Activated B cell treated with CpG ODN at 0.5 μM for 24 hours (primary cell): Measurements from ENCODE around the gene WNT2. TPM values are rescaled to one million over a fixed set of nuclear protein-coding genes. Genes with fewer than 3 reads are reported as not detected.

Source experiments
- ATAC-seq: fragments of 200-7000 bp; cut with Tn5 transposase; one replicate; pipeline ENCODE4 v1.10.0; 2021; ENCODE audit warnings: low read depth, mild to moderate bottlenecking, moderate library complexity
- CTCF ChIA-PET: fragments of 350-600 bp; sonication (Branson Sonifier 250); formaldehyde crosslinking; loops from one replicate; lab custom pipeline; 2021; ENCODE audit warnings: antibody characterized with exemption; lab: Charles Lee
- POLR2A ChIA-PET: fragments of 350-600 bp; sonication (Branson Sonifier 250); formaldehyde crosslinking; loops from one replicate; lab custom pipeline; 2021; ENCODE audit warnings: antibody characterized with exemption; lab: Charles Lee
- DNase-seq: peaks from one replicate; pipeline ENCODE4 v3.0.0; 2022
- H3K27ac Mint-ChIP-seq: one replicate; pipeline ENCODE4 v1.8.0; 2020; ENCODE audit warnings: mixed read lengths
- H3K27me3 Mint-ChIP-seq: one replicate; pipeline ENCODE4 v1.8.0; 2021; ENCODE audit warnings: mixed read lengths
- H3K36me3 Mint-ChIP-seq: one replicate; pipeline ENCODE4 v1.8.0; 2021; ENCODE audit warnings: low read depth, mixed read lengths
- H3K4me1 Mint-ChIP-seq: one replicate; pipeline ENCODE4 v1.8.0; 2021; ENCODE audit warnings: mixed read lengths
- H3K4me3 Mint-ChIP-seq: one replicate; pipeline ENCODE4 v1.8.0; 2020; ENCODE audit warnings: mild to moderate bottlenecking, mixed read lengths
- H3K9me3 Mint-ChIP-seq: one replicate; pipeline ENCODE4 v1.8.0; 2020; ENCODE audit warnings: mixed read lengths
- CTCF ChIP-seq: fragments of 200-600 bp; IDR thresholded peaks from one replicate; pipeline ENCODE4 v1.8.0; 2022; ENCODE audit warnings: antibody characterized with exemption, mild to moderate bottlenecking
- intact Hi-C: fragments of 100-400 bp; cut with micrococcal nuclease; formaldehyde crosslinking; loops from one replicate; pipeline ENCODE4 v1.15.1; 2024
- total RNA-seq: library from RNA; stranded (reverse); gene quantifications from 2 replicates; pipeline ENCODE4 v1.2.3, GENCODE V29; 2022

The WNT2 gene
- total RNA-seq, 1 donor from 2014 or later: not detected

GRCh38 chr7:117323851-117324711 lies 1.2 kb upstream of the WNT2 start:
- Mint-ChIP-seq H3K27me3 (peaks cover 47% of the 10 kb centered on the region), H3K27ac (no peak overlapping the region), H3K9me3 (peaks cover 5% of the 10 kb centered on the region), H3K4me1 (no peaks in the 10 kb centered on the region), H3K36me3 (no peaks in the 10 kb centered on the region), H3K4me3 (no peak overlapping the region)
- no peak for ATAC-seq
- no peak for TF ChIP-seq CTCF
- intact Hi-C loops: no loop called here
- ChIA-PET POLR2A (no interaction called here), CTCF (no interaction called here)
- no peak for DNase-seq

- H3K4me1 Mint-ChIP-seq: no peaks in the 10 kb centered on the region
- DNase-seq (no peak), ATAC-seq (no peak)
- no peak for TF ChIP-seq CTCF
- ChIA-PET POLR2A (no interaction called here), CTCF (no interaction called here)
- intact Hi-C loops: no loop called here
- H3K27me3 Mint-ChIP-seq: peaks cover 47% of the 10 kb centered on the region
- no peak overlapping the region for H3K4me3 Mint-ChIP-seq
- H3K27ac Mint-ChIP-seq: no peak overlapping the region
- H3K36me3 Mint-ChIP-seq: no peaks in the 10 kb centered on the region
- no peaks in the 10 kb centered on the region for H3K9me3 Mint-ChIP-seq
These were observed 520 bp upstream of the WNT2 start for GRCh38 chr7:117323305-117323850.

DNA sequence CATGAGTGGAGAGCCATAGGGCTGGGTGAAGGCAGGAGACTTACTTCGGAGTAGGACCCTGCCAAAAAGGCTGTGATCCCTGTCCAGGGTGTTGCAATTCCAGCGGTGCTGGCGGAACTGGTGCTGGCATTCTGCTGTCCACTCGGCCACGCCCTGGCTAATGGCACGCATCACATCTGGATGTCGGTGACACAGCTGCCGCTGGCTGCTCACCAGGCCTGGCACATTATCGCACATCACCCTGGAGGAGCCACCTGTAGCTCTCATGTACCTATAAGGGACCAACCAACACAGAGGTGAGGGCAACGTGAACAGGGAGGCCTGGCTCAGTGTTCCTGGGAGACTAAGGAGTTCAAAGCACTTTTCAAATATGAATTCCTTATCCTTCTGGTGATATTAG lies 2.3 kb downstream of the WNT2 start:
- no peaks in the 10 kb centered on the region for H3K36me3 Mint-ChIP-seq
- no peak for TF ChIP-seq CTCF
- H3K27ac Mint-ChIP-seq: no peak overlapping the region
- no peak overlapping the region for H3K4me3 Mint-ChIP-seq
- H3K4me1 Mint-ChIP-seq: no peaks in the 10 kb centered on the region
- H3K9me3 Mint-ChIP-seq: no peaks in the 10 kb centered on the region
- H3K27me3 Mint-ChIP-seq: peaks cover 34% of the 10 kb centered on the region
- ChIA-PET CTCF (no interaction called here), POLR2A (no interaction called here)
- DNase-seq: no peak
- intact Hi-C loops: no loop called here
- no peak for ATAC-seq

DNA sequence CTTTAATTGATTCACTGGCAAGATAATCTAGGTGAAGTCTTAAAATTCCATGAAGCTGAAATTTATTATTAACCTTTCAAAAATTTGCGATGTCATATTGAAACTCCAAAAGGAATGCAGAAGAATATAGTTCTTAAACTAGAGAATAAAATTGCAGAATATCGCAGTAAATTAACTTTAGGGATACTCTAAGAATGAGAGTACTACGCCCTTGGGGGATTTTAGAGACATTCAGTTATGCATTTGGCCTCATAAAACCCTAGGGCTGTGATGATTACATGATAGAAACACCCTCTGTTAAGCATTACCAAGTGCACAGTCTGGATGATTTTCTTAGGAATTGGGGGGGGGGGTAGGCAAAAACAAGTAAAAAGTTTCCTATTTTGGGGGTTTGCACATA lies 3.7 kb downstream of the WNT2 start:
- ATAC-seq: no peak
- Mint-ChIP-seq H3K27me3 (peaks cover 26% of the 10 kb centered on the region), H3K4me3 (no peak overlapping the region), H3K27ac (no peak overlapping the region), H3K36me3 (no peaks in the 10 kb centered on the region), H3K9me3 (no peaks in the 10 kb centered on the region), H3K4me1 (no peaks in the 10 kb centered on the region)
- ChIA-PET POLR2A (no interaction called here), CTCF (interaction anchor here (0.7 kb wide), 2 partner anchors 781 to 982 kb away, joined by 3 to 4 read pairs; no protein-coding TSS in a partner anchor)
- intact Hi-C loops: no loop called here
- TF ChIP-seq CTCF: no peak
- DNase-seq: no peak

GRCh38 chr7:117313582-117313981 lies 9.3 kb downstream of the WNT2 start:
- H3K27me3 Mint-ChIP-seq: peaks cover 7% of the 10 kb centered on the region
- ChIA-PET POLR2A (no interaction called here), CTCF (no interaction called here)
- ATAC-seq (no peak), DNase-seq (no peak)
- H3K9me3 Mint-ChIP-seq: no peaks in the 10 kb centered on the region
- no peaks in the 10 kb centered on the region for H3K4me1 Mint-ChIP-seq
- TF ChIP-seq CTCF: no peak
- H3K4me3 Mint-ChIP-seq: no peak overlapping the region
- intact Hi-C loops: no loop called here
- H3K27ac Mint-ChIP-seq: no peak overlapping the region
- no peaks in the 10 kb centered on the region for H3K36me3 Mint-ChIP-seq
